ENCODE data around the gene PLD1.

GRCh38 chr3:171666516-171666915 is 143.8 kb downstream of the PLD1 start:
- no peak for TF ChIP-seq POLR2A (IDR thresholded peaks at IDR 0.05; ENCODE audit: low read length)
- no peak for TF ChIP-seq GATA1 (IDR thresholded peaks at IDR 0.05; ENCODE audit: low read depth, low read length)
